Tibial artery (tissue), 4 donors: Measurements from ENCODE around the gene GNB1.
"Not testable (repeated sequence)": the region's sequence is repeated elsewhere in the genome, so short reads cannot be mapped to it uniquely, and the experiment has no call there.

ENCODE experiments used
- DNase-seq, 2 donors: peaks; one replicate each; pipeline ENCODE4 v3.0.0-alpha.2; 2019
- H3K27ac ChIP-seq, 2 donors: fragments of 200-600 bp; sonication (generic) in 1 of 2; 1 replicate in 1 of 2; 2 replicates in 1 of 2; pipeline ENCODE4 v1.5.1; 2018 to 2019; ENCODE audit warnings: mild to moderate bottlenecking in 1 of 2
- H3K27me3 ChIP-seq, 2 donors: fragments of 200-600 bp; sonication (generic) in 1 of 2; one replicate each; pipeline versions ENCODE4 v1.5.1 to v1.6.0; 2016 to 2019
- H3K36me3 ChIP-seq, 3 donors: fragments of 200-600 bp; sonication (generic) in 2 of 3; one replicate each; pipeline ENCODE4 v1.5.1; 2016 to 2019; ENCODE audit warnings: mild to moderate bottlenecking in 2 of 3
- H3K4me1 ChIP-seq, 4 donors: fragments of 200-600 bp; sonication (generic) in 2 of 4; 1 replicate in 3 of 4; 2 replicates in 1 of 4; pipeline ENCODE4 v1.5.1; 2016 to 2019
- H3K4me3 ChIP-seq, 2 donors: fragments of 200-600 bp; sonication (generic) in 1 of 2; 1 replicate in 1 of 2; 2 replicates in 1 of 2; pipeline ENCODE4 v1.5.1; 2018 to 2019; ENCODE audit warnings: mild to moderate bottlenecking in 2 of 2
- H3K9me3 ChIP-seq, 3 donors: fragments of 200-600 bp; sonication (generic) in 1 of 3; one replicate each; pipeline ENCODE4 v1.5.1; 2016 to 2019
- CTCF ChIP-seq, 2 experiments: fragments of 200-600 bp in 1 of 2; fragments of 450-650 bp in 1 of 2; IDR thresholded peaks; one replicate each; pipeline ENCODE4 v1.5.1; 2017 to 2019; ENCODE audit warnings: antibody characterized with exemption in 2 of 2, mild to moderate bottlenecking in 1 of 2, moderate library complexity in 1 of 2
- intact Hi-C: fragments of 100-400 bp; cut with DNase I; formaldehyde crosslinking; loops from one replicate; pipeline ENCODE4 v1.15.0; 2023; ENCODE audit warnings: low total_unique reads

Gene GNB1

GRCh38 chr1:1892079-1892762 is 1.3 kb upstream of the GNB1 start:
- peaks cover 0 to 54% (median 45%) of the 10 kb centered on the region in 4 donors for H3K4me1 ChIP-seq
- H3K27ac ChIP-seq, result peak overlapping the region; percentile 92 to 96
- peaks cover 0 to 13% of the 10 kb centered on the region in 2 donors for H3K27me3 ChIP-seq
- no peak for DNase-seq
- intact Hi-C loops, result loop anchor here (10.0 kb wide), 1 partner anchor 107 kb away; no protein-coding TSS in a partner anchor
- no peaks in the 10 kb centered on the region for H3K36me3 ChIP-seq
- H3K4me3 ChIP-seq, result peak overlapping the region; percentile 90 to 95
- no peaks in the 10 kb centered on the region for H3K9me3 ChIP-seq
- TF ChIP-seq CTCF (IDR thresholded peaks at IDR 0.05), result no peak

GRCh38 chr1:1891349-1892078 is 627 bp upstream of the GNB1 start:
- Histone ChIP-seq H3K9me3 (no peaks in the 10 kb centered on the region), H3K4me1 (peaks cover 0 to 62% (median 46%) of the 10 kb centered on the region in 4 donors), H3K27me3 (peaks cover 0 to 13% of the 10 kb centered on the region in 2 donors), H3K27ac (peak overlapping the region; percentile 92 to 96), H3K4me3 (peak overlapping the region; percentile 90 to 95), H3K36me3 (no peaks in the 10 kb centered on the region)
- intact Hi-C loops, result loop anchor here (10.0 kb wide), 1 partner anchor 107 kb away; no protein-coding TSS in a partner anchor
- peak; percentile 77 to 81 for DNase-seq
- no peak for TF ChIP-seq CTCF (IDR thresholded peaks at IDR 0.05)

- Histone ChIP-seq H3K4me3 (peak overlapping the region; percentile 90 to 95), H3K27me3 (no peaks in the 10 kb centered on the region), H3K4me1 (peaks cover 0 to 66% (median 42%) of the 10 kb centered on the region in 4 donors), H3K9me3 (no peaks in the 10 kb centered on the region), H3K36me3 (no peaks in the 10 kb centered on the region), H3K27ac (peak overlapping the region; percentile 92 to 96)
- peak; percentile 69 to 74 for DNase-seq
- TF ChIP-seq CTCF (IDR thresholded peaks at IDR 0.05), result no peak
- intact Hi-C loops, result loop anchor here (10.0 kb wide), 1 partner anchor 105 kb away; no protein-coding TSS in a partner anchor
Measured at GRCh38 chr1:1889847-1890505, 911 bp downstream of the GNB1 start.

- no peaks in the 10 kb centered on the region for H3K27me3 ChIP-seq
- no peak for TF ChIP-seq CTCF (IDR thresholded peaks at IDR 0.05)
- peaks cover 0 to 64% (median 35%) of the 10 kb centered on the region in 4 donors for H3K4me1 ChIP-seq
- no peaks in the 10 kb centered on the region for H3K36me3 ChIP-seq
- intact Hi-C loops, result no loop called here
- no peaks in the 10 kb centered on the region for H3K9me3 ChIP-seq
- DNase-seq, result no peak
- peak overlapping the region; percentile 90 to 95 for H3K4me3 ChIP-seq
- peak overlapping the region; percentile 92 to 96 for H3K27ac ChIP-seq
Measured at GRCh38 chr1:1889090-1889750, 1.7 kb downstream of the GNB1 start.

GRCh38 chr1:1883890-1884289 is 7.0 kb downstream of the GNB1 start:
- DNase-seq, intact Hi-C loops, H3K27me3 ChIP-seq, H3K9me3 ChIP-seq, H3K4me3 ChIP-seq, H3K36me3 ChIP-seq: not testable (repeated sequence)
- Histone ChIP-seq H3K27ac (peak overlapping the region in 1 of 2 donors; percentile 48), H3K4me1 (peaks cover 0 to 89% (median 45%) of the 10 kb centered on the region in 4 donors)
